22Rv1 (cell line): ENCODE measurements around the gene SDK2.

Source experiments
- H3K27ac ChIP-seq: fragments of 450-650 bp; 2 replicates; pipeline ENCODE4 v1.5.1; 2017
- ZFX ChIP-seq: fragments of 450-650 bp; IDR thresholded peaks from 2 replicates; pipeline ENCODE4 v1.6.1; 2017; ENCODE audit warnings: antibody characterized with exemption, borderline replicate concordance
- TF ChIP-seq, protein P1 (sequence below): fragments of 450-650 bp; IDR thresholded peaks from 2 replicates; pipeline ENCODE4 v1.5.1; 2017; ENCODE audit warnings: mild to moderate bottlenecking

SDK2 gene

DNA sequence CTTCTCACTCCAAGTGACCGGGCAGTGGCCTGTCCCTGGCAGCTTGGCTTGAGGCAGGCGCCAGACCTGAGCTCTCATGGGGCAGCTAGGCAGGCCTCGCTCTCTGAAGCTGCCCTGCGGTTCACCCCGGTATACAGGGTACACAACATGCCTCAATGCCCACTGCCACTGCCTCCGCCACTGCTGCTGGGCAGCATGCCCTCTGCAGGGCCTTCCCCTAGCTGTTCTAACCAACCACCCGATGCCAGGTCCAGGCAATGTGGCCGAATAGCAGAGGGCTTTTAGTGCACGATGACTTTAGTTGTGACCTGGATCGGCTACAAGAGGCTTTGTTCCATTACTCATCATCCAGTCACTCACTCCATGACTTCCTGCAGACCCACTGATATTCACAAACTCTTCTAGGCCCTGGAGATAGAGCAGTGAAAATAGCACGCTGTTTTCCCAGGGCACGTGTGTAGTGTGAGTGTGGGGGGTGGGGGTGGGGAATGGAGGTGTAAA lies 352.2 kb downstream of the SDK2 start:
- TF ChIP-seq, protein P1, sequence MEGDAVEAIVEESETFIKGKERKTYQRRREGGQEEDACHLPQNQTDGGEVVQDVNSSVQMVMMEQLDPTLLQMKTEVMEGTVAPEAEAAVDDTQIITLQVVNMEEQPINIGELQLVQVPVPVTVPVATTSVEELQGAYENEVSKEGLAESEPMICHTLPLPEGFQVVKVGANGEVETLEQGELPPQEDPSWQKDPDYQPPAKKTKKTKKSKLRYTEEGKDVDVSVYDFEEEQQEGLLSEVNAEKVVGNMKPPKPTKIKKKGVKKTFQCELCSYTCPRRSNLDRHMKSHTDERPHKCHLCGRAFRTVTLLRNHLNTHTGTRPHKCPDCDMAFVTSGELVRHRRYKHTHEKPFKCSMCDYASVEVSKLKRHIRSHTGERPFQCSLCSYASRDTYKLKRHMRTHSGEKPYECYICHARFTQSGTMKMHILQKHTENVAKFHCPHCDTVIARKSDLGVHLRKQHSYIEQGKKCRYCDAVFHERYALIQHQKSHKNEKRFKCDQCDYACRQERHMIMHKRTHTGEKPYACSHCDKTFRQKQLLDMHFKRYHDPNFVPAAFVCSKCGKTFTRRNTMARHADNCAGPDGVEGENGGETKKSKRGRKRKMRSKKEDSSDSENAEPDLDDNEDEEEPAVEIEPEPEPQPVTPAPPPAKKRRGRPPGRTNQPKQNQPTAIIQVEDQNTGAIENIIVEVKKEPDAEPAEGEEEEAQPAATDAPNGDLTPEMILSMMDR = no peak
- TF ChIP-seq ZFX = no peak
- H3K27ac ChIP-seq = no peak overlapping the region

DNA sequence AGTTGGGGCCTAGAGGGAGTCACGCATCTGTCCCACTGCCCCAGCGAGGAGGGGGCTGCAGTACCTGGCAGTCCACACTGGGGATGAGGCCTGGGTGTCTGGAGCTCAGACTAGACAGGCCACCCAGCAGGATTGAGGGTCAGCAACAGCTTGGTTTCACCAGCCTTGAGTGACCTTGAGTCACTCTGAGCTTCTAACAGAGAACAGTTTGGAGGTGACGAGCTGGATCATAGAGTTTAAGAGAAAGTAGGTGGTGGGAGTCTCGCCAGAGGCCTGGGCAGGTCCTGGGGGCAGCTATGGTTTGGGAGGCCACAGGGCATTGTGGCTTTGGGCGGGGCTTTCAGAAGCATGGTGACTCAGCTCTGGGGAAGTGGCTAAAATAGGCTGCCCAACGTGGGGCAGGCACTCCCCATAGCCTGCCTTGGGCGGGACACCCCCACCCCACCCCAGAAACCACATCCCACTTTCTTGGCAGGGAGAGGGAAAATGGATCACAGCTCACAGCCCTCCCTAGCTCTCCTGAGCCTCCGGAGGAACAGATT lies 352.9 kb downstream of the SDK2 start:
- TF ChIP-seq, protein P1 = no peak
- no peak for TF ChIP-seq ZFX
- H3K27ac ChIP-seq = no peak overlapping the region

DNA sequence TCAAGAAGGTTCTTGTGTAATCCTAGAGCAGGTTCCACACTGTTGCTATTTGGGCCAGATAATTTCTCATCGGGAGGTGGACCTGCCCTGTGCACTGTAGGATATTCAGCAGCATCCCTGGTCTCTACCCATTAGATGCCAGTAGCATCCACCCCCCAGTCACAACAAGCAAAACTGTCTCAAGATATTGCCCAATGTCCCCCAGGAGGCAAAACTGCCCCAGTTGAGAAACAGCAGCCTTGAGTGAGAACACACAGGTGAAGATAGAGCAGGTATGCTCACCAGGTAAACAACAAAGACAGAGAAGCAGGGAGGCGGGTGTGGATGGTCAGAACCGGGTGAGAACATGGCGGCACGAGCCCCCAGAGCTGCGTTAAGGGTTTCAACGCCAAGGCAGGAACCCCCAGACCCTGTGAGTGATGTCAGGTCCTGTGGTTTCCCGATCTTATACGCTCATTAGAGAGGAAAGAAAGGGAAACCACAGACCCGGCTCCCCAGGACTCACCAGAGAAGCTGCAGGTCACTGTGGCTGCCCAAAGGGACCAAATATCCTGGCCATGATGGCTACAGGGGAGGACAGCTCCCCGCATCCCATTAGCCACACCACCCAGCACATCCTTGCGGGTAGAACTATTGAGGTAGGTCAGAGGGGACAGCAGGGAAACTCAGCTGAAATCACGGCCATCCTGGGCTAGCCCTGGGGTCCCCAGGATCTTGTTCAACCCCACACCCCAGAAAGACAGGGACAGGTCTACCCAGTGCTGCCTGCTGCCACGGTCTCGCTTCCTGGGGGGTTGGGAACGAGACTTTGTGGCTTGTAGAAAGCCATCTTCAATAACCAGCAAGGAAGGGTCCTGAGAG lies 353.6 kb downstream of the SDK2 start:
- no peak overlapping the region for H3K27ac ChIP-seq
- TF ChIP-seq, protein P1 = no peak
- TF ChIP-seq ZFX = no peak

DNA sequence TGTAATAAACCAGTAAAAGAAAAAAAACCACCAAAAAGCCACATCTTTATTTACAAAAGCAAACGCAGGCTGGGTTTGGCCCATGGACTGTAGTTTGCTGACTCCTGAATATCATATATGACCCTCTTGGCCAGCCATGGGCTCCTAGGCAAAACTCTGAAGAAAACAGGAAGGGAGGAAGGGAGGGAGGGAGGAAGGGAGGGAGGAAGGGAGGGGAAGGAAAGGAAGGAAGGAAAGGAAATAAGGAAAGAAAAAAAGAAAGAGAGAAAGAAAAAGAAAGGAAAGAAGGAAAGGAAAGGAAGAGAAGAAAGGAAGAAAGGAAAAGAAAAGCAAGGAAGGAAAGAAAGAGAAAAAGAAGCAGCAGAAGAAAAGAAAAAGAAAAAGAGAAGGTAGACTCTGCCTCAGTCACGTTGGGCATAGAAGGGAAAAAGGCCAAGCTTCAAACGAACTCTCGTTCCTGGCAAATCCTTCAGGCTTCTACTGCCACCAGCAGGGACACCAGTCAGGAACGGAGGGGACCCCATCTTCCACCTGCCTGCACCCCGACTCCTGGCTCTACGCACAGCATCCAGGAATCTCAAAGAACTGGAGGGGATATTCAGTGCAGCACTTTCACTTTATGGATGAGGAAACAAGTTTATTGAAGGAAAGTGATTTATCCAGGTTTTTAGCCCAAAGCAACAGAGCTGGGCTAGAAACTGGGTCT lies 354.5 kb downstream of the SDK2 start:
- TF ChIP-seq ZFX = no peak
- TF ChIP-seq, protein P1 = no peak
- H3K27ac ChIP-seq = no peak overlapping the region

DNA sequence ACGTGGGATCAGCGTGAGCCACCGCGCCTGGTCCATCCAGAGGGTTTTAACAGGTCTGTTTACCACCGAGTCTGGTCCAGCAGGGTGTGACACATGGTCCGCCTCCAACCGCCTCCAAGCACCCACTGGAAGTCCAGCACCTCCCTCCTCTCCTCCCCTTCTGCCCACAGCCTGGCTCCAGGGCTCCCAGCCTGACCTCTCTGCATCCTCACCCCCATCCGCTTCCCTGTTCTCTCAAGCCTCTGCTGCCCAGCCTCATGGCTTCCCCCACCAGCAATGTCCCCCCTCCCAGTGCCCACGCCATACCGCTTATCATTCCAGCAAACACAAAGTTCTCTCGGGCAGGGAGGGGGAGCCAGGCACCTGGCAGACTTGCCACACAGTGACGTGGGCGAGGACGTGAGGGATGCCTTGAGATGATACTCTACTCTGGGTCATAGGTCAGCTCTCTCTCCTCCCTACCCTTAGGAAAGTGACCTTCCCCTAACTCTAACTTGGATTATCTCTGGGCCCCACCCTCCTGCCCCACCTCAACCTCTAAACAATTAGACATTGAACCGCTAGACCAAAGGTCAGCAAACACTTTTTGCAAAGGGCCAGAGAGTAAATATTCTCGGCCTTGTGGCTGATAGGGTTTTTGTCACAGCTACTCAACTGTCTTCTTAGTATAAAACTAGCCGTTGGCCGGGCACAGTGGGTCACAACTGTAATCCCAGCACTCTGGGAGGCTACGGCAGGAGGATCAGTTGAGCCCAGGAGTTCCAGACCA lies 355.5 kb downstream of the SDK2 start:
- TF ChIP-seq, protein P1 = no peak
- no peak for TF ChIP-seq ZFX
- no peak overlapping the region for H3K27ac ChIP-seq

DNA sequence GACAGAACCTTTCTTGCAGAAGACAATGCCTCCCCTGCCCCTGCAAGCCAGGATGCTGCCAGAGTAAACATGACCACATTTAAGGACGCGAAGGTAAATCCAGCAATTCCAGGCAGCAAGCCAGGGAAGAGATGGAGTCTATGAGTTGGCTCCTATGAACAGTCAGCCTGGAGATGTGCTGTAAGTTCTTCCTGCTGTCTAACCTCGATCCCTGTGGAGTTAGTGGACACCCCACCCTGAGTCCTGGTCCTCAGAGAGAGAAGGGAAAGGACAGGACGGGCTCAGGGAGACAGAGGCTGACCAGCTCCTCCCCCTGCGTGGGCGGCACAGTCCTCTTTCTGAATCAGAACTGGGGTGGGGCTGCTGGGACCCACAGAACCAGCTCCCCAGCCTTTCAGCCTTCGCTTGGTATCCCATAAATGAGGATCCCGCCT lies 357.4 kb downstream of the SDK2 start:
- no peak for TF ChIP-seq ZFX
- TF ChIP-seq, protein P1 = no peak
- no peak overlapping the region for H3K27ac ChIP-seq
